H9 (cell line): ENCODE data around the gene KRR1. TPM values are rescaled to one million over a fixed set of nuclear protein-coding genes. Genes with fewer than 3 reads are reported as not detected.

Source experiments
- DNase-seq: peaks from one replicate; pipeline ENCODE4 v3.0.0-alpha.2; 2017
- H2AFZ ChIP-seq: one replicate; pipeline ENCODE4 v1.6.1; 2013; ENCODE audit warnings: mild to moderate bottlenecking, low read length, control low read depth, moderate library complexity
- H2AK5ac ChIP-seq: 2 replicates; pipeline ENCODE4 v1.6.1; 2013; ENCODE audit warnings: low read length, control low read depth, mixed read lengths; ENCODE audit not compliant: insufficient read length
- H2BK120ac ChIP-seq: one replicate; pipeline ENCODE4 v1.6.1; 2013; ENCODE audit warnings: low read depth, mild to moderate bottlenecking, low read length, control low read depth, inconsistent platforms; ENCODE audit not compliant: poor library complexity, severe bottlenecking
- H2BK12ac ChIP-seq: 2 replicates; pipeline ENCODE4 v1.6.1; 2013; ENCODE audit warnings: low read length, control low read depth, mixed read lengths, low read depth; ENCODE audit not compliant: insufficient read length
- H2BK15ac ChIP-seq: 2 replicates; pipeline ENCODE4 v1.6.1; 2013; ENCODE audit warnings: low read depth, low read length, control low read depth
- H2BK20ac ChIP-seq: one replicate; pipeline ENCODE4 v1.6.1; 2013; ENCODE audit warnings: low read depth, mild to moderate bottlenecking, low read length, control low read depth, inconsistent platforms; ENCODE audit not compliant: poor library complexity, severe bottlenecking
- H2BK5ac ChIP-seq: 2 replicates; pipeline ENCODE4 v1.6.1; 2013; ENCODE audit warnings: low read length, control low read depth, mixed read lengths; ENCODE audit not compliant: insufficient read length
- H3K14ac ChIP-seq: 2 replicates; pipeline ENCODE4 v1.6.1; 2013; ENCODE audit warnings: low read length, control low read depth; ENCODE audit not compliant: insufficient read depth
- H3K18ac ChIP-seq: 2 replicates; pipeline ENCODE4 v1.6.1; 2013; ENCODE audit warnings: low read depth, mild to moderate bottlenecking, mixed read lengths, low read length, control low read depth; ENCODE audit not compliant: insufficient read length
- H3K23ac ChIP-seq: 2 replicates; pipeline ENCODE4 v1.6.1; 2013; ENCODE audit warnings: low read length, control low read depth, mixed read lengths, low read depth; ENCODE audit not compliant: insufficient read length
- H3K23me2 ChIP-seq: 2 replicates; pipeline ENCODE4 v1.6.1; 2013; ENCODE audit warnings: low read depth, mild to moderate bottlenecking, mixed read lengths, low read length, control low read depth; ENCODE audit not compliant: insufficient read length, poor library complexity, severe bottlenecking
- H3K27ac ChIP-seq: 2 replicates; pipeline ENCODE4 v1.5.1; 2013; ENCODE audit warnings: low read length, control low read depth, mixed read lengths, low read depth; ENCODE audit not compliant: insufficient read length
- H3K27me3 ChIP-seq: 2 replicates; pipeline ENCODE4 v1.6.1; 2013; ENCODE audit warnings: low read length, control low read depth, inconsistent platforms; ENCODE audit not compliant: insufficient read depth
- H3K4ac ChIP-seq: 2 replicates; pipeline ENCODE4 v1.6.1; 2013; ENCODE audit warnings: low read depth, mild to moderate bottlenecking, control low read depth, inconsistent platforms, low read length, moderate library complexity
- H3K4me1 ChIP-seq: 2 replicates; pipeline ENCODE4 v1.6.1; 2013; ENCODE audit warnings: low read length, control low read depth, inconsistent platforms; ENCODE audit not compliant: insufficient read depth
- H3K4me2 ChIP-seq: 2 replicates; pipeline ENCODE4 v1.6.1; 2013; ENCODE audit warnings: low read length, control low read depth, mixed read lengths; ENCODE audit not compliant: insufficient read length, insufficient read depth
- H3K56ac ChIP-seq: 2 replicates; pipeline ENCODE4 v1.6.1; 2013; ENCODE audit warnings: low read depth, mild to moderate bottlenecking, mixed read lengths, low read length, control low read depth; ENCODE audit not compliant: insufficient read length
- H3K79me1 ChIP-seq: 2 replicates; pipeline ENCODE4 v1.6.1; 2013; ENCODE audit warnings: low read depth, mild to moderate bottlenecking, moderate library complexity, low read length, control low read depth, inconsistent platforms; ENCODE audit not compliant: insufficient read depth, poor library complexity, severe bottlenecking
- H3K79me2 ChIP-seq: 2 replicates; pipeline ENCODE4 v1.6.1; 2013; ENCODE audit warnings: low read length, control low read depth, inconsistent platforms; ENCODE audit not compliant: insufficient read depth
- H3K9ac ChIP-seq: 2 replicates; pipeline ENCODE4 v1.6.1; 2013; ENCODE audit warnings: low read length, control low read depth, mixed read lengths; ENCODE audit not compliant: insufficient read length; ENCODE audit errors: extremely low read depth
- H3K9me3 ChIP-seq: one replicate; pipeline ENCODE4 v1.6.1; 2013; ENCODE audit warnings: low read depth, low read length, inconsistent platforms; ENCODE audit not compliant: control insufficient read depth
- H3T11ph ChIP-seq: one replicate; pipeline ENCODE4 v1.6.1; 2013; ENCODE audit warnings: mild to moderate bottlenecking, low read length, control low read depth, inconsistent platforms
- H4K20me1 ChIP-seq: one replicate; pipeline ENCODE4 v1.6.1; 2013; ENCODE audit not compliant: control insufficient read depth, insufficient read length, insufficient read depth
- H4K5ac ChIP-seq: 2 replicates; pipeline ENCODE4 v1.6.1; 2013; ENCODE audit warnings: low read depth, mild to moderate bottlenecking, mixed read lengths, low read length, control low read depth; ENCODE audit not compliant: insufficient read length
- H4K8ac ChIP-seq: replicated peaks from 2 replicates; pipeline ENCODE4 v1.6.1; 2013; ENCODE audit warnings: low read length, control low read depth, mixed read lengths, low read depth; ENCODE audit not compliant: insufficient read length
- H4K91ac ChIP-seq: 2 replicates; pipeline ENCODE4 v1.6.1; 2013; ENCODE audit warnings: low read depth, mild to moderate bottlenecking, moderate library complexity, mixed read lengths, low read length, control low read depth; ENCODE audit not compliant: insufficient read length
- H3K27ac Mint-ChIP-seq, 3 experiments: 2 replicates in 2 of 3; 3 replicates in 1 of 3; pipeline ENCODE4 v1.8.0; 2020 to 2021; ENCODE audit warnings: mixed read lengths in 3 of 3, mild to moderate bottlenecking in 1 of 3, moderate library complexity in 1 of 3
- H3K27me3 Mint-ChIP-seq: 2 replicates; pipeline ENCODE4 v1.8.0; 2021; ENCODE audit warnings: low read depth, mild to moderate bottlenecking, moderate library complexity, mixed read lengths
- H3K36me3 Mint-ChIP-seq, 3 experiments: 2 replicates in 2 of 3; 3 replicates in 1 of 3; pipeline ENCODE4 v1.8.0; 2020 to 2021; ENCODE audit warnings: low read depth in 3 of 3, mixed read lengths in 3 of 3; ENCODE audit not compliant: insufficient read depth in 1 of 3
- H3K4me1 Mint-ChIP-seq, 2 experiments: 2 replicates each; pipeline ENCODE4 v1.8.0; 2020; ENCODE audit warnings: mixed read lengths in 2 of 2
- H3K4me3 Mint-ChIP-seq, 2 experiments: 2 replicates in 1 of 2; 3 replicates in 1 of 2; pipeline ENCODE4 v1.8.0; 2020 to 2021; ENCODE audit warnings: mild to moderate bottlenecking in 2 of 2, mixed read lengths in 2 of 2, moderate library complexity in 1 of 2
- H3K9me3 Mint-ChIP-seq, 2 experiments: 2 replicates in 1 of 2; 3 replicates in 1 of 2; pipeline ENCODE4 v1.8.0; 2020; ENCODE audit warnings: mild to moderate bottlenecking in 2 of 2, mixed read lengths in 2 of 2, moderate library complexity in 1 of 2
- CTCF ChIP-seq: fragments of 200-600 bp; sonication (generic); conservative IDR thresholded peaks from 3 replicates; pipeline ENCODE4 v1.8.0; 2021; ENCODE audit warnings: antibody characterized with exemption, mild to moderate bottlenecking
- WGBS: extraction: QIAGEN DNeasy Blood & Tissue Kit; methylation state at CpG from one replicate; pipeline ENCODE4 v1.1.7; 2013; ENCODE audit warnings: missing lambda C conversion rate, low lambda C conversion rate, mixed read lengths; ENCODE audit not compliant: insufficient read length; ENCODE audit errors: extremely low coverage; 5-methylcytosine and 5-hydroxymethylcytosine counted together
- total RNA-seq: library from RNA; stranded (reverse); gene quantifications from 2 replicates; pipeline ENCODE4 v1.2.1, GENCODE V29; 2021

KRR1 gene
- total RNA-seq, 1 experiment from 2014 or later, result 88.9 TPM

DNA sequence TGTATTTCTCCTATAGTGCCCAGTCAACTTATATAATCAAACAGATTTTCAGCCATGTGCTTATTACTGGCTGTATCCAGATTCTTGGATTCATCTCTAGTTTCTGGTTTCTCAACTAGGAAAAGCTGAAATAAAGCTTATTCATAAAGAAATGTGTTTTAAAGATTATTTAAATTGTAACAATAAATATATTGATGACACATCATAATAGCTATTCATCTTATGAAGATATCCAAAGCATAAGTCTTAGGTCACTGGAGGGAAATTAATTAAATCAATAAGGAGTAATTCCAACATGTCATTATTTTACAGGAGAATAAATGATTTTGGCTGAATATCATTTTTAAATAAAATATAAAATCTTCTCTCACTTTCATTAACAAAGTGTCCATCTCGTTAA is 32.1 kb upstream of the KRR1 start:
- Histone ChIP-seq H3K4me1 (no peaks in the 10 kb centered on the region), H3K9me3 (no peaks in the 10 kb centered on the region), H3K4me2 (no peak overlapping the region), H3K14ac (no peak overlapping the region), H3K79me2 (no peaks in the 10 kb centered on the region), H2AK5ac (no peak overlapping the region), H3K79me1 (no peaks in the 10 kb centered on the region), H3K27me3 (no peaks in the 10 kb centered on the region), H4K91ac (no peak overlapping the region), H3T11ph (no peak overlapping the region), H3K9ac (no peak overlapping the region), H2BK5ac (no peak overlapping the region), H3K23ac (no peak overlapping the region), H4K5ac (no peak overlapping the region), H3K56ac (no peak overlapping the region), H4K8ac (no peak overlapping the region), H3K27ac (no peak overlapping the region), H4K20me1 (no peaks in the 10 kb centered on the region), H2BK120ac (no peak overlapping the region), H3K4ac (no peak overlapping the region), H2BK15ac (no peak overlapping the region), H2BK12ac (no peak overlapping the region), H2BK20ac (no peak overlapping the region), H3K23me2 (no peaks in the 10 kb centered on the region), H3K18ac (no peak overlapping the region), H2AFZ (no peak overlapping the region)
- H3K36me3 Mint-ChIP-seq, result no peaks in the 10 kb centered on the region
- WGBS, result 100% methylated on average over 1 of the region's 1 CpG
- DNase-seq, result no peak
- H3K9me3 Mint-ChIP-seq, result no peaks in the 10 kb centered on the region
- no peak overlapping the region for H3K27ac Mint-ChIP-seq
- H3K4me3 Mint-ChIP-seq, result no peak overlapping the region
- H3K4me1 Mint-ChIP-seq, result peaks cover 9 to 17% of the 10 kb centered on the region in 2 experiments
- H3K27me3 Mint-ChIP-seq, result no peaks in the 10 kb centered on the region
- TF ChIP-seq CTCF, result no peak
